NCI-H748 (cell line): ENCODE measurements around the gene ZSCAN4.

Experiments used
- DNase-seq: peaks from one replicate; lab custom pipeline; 2025; ENCODE audit not compliant: unreplicated experiment; lab: John Stamatoyannopoulos, UW

The ZSCAN4 gene

DNA sequence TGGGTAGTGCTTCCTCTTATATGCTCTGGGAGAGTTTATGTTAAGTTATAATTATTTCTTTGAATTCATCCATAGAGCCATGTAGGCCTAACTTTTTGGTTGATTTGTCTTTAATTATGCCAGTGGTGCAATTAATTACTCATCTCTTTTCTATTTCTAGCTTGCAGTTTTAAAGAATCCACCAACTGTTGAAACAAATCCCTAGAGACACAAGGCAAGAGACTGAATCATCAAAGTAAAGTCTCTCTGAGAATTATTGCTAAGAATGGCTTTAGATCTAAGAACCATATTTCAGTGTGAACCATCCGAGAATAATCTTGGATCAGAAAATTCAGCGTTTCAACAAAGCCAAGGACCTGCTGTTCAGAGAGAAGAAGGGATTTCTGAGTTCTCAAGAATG lies 7.1 kb downstream of the ZSCAN4 start:
- no peak for DNase-seq

DNA sequence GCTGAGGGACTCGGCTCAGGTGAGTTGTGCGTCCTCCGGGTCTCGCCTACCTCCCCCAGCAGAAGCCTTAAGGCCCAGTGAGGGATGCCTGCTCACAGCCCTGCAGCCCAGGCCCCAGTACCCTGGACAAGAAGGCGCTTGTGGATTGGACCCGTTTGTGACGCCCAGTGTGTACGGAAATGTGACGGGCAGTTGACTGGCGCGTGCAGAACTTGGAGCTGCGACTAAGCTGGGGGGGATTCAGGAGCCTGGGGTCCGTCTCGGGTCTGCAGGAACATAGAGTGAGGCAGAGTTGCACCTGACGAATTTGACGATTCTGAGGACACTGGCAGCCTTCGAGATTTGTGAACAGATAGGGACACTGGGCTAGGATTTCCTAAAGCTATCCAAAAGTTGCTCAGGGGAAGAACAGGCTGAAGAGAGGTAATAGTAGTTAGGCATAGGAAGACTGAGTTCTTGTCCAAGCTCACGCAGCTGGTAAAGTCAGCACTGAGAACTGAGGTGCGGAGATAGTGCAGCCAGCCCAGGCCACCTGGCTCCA lies 13.6 kb downstream of the ZSCAN4 start:
- no peak for DNase-seq

DNA sequence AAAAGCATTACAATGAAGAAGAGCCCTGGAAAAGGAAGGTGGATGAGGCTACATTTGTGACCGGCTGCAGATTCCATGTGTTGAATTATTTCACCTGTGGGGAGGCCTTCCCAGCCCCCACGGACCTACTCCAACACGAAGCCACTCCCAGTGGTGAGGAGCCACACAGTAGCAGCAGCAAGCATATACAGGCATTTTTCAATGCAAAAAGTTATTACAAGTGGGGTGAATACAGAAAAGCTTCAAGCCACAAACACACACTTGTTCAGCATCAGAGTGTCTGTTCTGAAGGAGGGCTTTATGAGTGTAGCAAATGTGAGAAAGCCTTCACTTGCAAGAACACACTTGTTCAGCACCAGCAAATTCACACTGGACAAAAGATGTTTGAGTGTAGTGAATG lies 18.0 kb downstream of the ZSCAN4 start:
- DNase-seq = no peak

DNA sequence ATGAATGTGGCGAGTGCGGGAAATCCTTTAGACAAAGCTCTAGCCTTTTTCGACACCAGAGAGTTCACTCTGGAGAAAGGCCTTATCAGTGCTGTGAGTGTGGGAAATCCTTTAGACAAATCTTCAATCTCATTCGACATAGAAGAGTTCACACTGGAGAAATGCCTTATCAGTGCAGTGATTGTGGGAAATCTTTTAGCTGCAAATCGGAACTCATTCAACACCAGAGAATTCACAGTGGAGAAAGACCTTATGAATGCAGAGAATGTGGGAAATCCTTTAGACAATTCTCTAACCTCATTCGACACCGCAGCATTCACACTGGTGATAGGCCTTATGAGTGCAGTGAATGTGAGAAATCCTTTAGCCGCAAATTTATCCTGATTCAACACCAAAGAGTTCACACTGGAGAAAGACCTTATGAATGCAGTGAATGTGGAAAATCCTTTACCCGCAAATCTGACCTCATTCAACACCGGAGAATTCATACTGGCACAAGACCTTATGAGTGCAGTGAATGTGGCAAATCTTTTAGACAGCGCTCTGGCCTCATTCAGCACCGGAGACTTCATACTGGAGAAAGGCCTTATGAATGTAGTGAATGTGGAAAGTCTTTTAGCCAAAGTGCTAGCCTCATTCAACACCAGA lies 18.8 kb downstream of the ZSCAN4 start:
- DNase-seq = no peak

DNA sequence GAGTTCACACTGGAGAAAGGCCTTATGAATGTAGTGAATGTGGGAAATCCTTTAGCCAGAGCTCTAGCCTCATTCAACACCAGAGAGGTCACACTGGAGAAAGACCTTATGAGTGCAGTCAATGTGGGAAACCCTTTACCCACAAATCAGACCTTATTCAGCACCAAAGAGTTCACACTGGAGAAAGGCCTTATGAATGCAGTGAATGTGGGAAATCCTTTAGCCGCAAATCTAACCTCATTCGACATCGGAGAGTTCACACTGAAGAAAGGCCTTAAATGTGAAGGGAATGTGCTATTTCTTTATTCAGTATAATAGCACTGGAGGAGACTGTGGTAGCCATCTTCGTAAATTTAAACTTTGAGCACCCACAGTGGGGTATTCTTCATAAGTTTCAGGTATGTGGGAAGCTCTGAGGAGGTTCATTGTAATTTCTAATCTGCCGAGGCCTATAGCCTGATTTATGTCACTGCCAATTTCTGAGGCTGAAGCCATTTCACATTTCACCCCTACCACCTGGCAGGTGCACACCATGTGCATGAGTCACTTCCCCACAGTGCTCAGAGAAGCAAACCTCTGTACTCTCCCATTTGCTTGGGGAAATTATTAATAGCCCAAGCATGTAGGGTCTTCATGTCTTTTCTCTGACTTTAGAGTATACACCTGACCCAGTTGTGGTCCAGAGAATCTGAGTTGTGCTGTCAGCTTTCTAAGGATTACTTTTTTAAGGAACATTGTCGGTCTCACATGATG lies 19.5 kb downstream of the ZSCAN4 start:
- no peak for DNase-seq

DNA sequence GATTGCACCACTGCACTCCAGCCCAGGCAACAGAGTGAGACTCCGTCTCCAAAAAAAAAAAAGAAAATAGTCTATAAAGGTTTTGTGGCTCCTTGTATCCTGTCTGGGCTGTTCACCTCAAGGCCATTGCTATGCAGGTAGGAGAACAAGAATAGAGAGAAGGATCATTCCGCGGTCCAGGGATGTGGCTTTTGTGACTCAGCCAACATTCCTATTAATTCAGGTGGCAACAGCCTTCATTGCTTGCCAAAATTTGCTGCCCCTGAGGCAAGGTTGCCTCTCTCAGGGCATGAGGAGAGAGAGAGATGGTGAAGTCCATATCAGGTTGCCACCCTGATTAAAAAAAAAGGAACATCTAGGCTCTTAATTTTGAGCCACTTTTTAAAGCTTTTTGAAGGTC lies 21.0 kb downstream of the ZSCAN4 start:
- no peak for DNase-seq

DNA sequence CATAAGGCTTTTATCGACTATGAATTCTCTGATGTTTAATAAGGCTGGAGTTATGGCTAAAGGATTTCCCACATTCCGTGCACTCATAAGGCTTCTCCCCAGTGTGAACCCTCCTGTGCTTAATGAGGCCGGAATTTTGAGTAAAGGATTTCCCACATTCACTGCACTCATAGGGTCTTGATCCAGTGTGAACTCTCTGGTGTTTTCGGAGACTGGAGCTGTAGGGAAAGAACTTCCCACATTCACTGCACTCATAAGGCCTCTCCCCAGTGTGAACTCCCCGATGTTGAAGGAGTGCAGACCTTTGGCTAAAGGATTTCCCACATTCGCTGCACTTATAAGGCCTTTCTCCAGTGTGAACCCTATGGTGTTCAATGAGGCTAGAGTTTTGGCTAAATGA lies 32.9 kb downstream of the ZSCAN4 start:
- DNase-seq = no peak

DNA sequence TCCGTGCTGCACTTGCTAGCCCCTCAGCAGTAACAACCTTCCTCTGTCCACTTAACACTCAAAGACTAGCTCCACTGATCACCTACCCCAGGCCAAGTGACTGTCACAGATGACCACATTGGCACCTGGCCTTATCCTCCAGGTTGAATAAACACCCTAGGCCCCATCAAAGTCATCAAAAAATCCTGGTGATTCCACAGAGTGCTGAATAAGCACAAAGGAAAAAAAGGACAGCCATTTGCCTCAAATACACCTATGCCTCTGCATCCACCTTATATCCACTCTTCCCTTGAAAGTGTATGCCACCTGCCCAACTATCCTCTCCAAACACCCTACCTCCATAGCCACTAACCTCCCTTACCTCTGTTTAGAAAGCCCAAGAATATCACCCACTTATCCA lies 37.6 kb downstream of the ZSCAN4 start:
- no peak for DNase-seq

DNA sequence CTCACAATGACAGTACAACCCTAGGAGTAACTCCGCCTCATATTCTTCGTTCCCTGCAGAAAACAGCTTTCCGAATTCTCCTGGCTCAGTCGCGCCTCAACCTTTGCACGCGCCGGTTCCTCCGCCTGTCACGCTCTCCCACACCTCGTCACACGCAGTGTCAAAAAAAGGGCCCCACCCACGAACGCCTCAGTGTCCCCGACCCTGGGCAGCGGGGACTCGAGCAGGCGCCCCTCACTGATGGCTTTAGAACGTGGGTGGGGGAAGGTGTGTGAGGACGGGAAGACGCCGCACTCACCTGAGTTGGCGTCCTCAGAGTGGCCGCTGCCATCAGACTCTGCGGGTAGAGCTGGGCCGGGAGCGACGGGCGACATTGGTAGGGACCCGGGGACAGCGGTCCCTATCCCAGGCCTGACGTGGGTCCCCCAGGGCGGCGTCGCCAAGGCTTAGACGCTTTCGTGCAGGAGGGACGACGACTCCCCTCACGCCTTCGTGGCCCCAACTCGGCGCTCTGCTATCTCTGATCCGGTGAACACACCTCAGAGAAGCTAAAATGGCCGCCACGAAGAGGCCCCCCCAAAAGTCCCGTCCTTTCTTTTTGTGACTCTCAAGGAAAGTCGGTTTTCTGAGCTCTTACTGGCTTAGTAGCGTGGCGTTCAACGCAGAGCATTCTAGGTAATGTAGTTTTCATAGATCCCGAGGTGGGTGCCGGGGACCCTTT lies 40.1 kb downstream of the ZSCAN4 start, which contains the start of gene ZNF154:
ZNF154 (minus strand) TSS at position 564 of the 721 bp plus-strand sequence; CDS start at position 331, 233 bp downstream.
- DNase-seq = peak; percentile 89

DNA sequence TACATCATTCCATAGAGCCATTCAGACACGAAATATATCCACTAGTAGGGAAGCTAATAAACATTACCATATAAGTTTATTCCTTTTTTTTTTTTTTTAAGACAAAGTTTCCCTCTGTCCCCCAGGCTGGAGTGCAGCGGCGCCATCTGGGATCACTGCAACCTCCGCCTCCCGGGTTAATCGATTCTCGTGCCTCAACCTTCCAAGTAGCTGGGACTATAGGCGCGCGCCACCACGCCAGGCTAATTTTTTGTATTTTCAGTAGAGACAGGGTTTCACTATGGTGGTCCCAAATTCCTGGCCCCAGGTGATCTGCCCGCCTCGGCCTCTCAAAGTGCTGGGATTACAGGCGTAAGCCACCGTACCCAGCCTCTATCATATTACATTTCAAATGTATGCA lies 40.9 kb downstream of the ZSCAN4 start:
- no peak for DNase-seq

DNA sequence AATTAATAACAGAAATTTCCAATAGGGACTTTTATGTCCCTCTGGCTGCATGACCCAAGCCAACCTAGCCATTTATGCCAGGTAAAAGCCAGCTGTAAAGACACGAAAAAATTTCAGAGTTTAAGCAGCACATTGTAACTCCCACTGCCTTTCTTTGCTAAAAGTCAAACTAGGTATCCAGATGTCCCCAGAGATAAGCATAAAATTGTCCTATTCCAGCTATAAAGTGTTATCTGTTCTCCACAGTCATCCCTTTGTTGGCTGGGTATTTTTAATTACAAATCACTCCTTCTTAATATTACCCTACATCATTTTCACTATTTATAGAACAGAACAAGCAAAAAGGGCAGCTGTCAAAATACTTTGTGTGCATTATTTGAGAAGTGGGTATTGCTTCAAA lies 43.5 kb downstream of the ZSCAN4 start:
- DNase-seq = no peak

DNA sequence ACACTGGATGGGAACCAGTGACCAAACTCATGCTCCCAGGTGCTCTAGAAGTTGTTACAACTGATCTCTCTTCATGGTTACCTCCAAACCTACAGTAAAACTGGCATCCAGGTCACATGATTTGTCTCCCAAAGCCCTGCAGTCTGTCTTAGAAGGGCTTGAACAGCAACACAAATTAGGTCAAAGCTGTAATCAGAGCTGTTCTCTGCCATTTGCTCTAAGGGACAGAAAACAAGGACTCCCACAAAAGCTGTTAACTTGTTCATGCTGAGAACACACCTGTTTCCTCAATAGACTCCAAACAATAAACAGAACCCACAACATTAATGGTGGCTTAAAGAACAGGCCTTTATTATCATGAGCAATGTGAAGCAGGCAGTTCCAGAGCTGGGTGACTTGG lies 50.7 kb downstream of the ZSCAN4 start:
- DNase-seq = peak; percentile 24

DNA sequence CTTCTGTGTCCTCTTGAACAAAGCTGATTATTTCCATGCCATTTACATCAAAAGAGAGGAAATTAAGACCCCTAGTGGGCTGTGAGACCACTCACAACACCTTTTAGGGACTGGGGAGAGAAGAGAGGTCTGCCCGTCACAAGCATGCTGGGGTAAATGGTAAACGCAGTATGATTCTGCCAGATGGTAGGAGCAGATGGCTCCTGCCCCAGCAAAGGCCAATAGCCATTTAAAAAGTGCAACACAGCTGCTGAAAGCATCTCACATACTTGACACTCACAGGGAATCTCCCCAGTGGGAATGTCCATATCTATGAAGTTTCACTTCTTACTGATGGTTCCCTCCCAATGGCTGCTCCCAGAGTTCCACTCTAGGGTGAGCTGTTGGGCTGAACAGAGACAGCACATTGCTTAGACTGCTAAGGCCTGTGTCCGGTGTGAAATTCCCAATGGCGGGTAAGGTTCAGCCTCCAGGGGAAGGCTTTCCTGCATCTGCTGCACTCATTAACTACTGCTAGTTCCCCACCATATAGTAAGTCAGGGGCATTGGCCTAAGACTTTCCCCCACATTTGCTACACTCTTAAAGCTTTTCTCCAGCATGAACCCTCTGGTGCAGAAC lies 51.3 kb downstream of the ZSCAN4 start:
- DNase-seq = no peak

DNA sequence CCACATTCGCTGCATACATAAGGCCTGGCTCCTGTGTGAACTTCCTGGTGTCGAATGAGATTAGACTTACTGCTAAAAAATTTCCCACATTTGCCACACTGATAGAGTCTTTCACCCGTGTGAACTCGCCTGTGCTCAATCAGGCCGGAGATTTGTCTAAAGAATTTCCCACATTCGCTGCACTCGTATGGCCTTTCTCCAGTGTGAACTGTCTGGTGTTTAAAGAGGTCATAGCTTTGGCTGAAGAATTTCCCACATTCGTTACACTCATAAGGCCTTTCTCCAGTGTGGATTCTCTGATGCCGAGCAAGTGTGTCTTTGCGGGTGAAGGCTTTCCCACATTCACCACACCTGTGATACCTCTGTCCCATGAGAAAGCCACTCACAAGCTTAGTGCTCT lies 52.1 kb downstream of the ZSCAN4 start:
- DNase-seq = no peak
